Neuronal stem cell (in vitro differentiated cells): ENCODE data around the gene HADHB.
"Not testable (repeated sequence)": the region's sequence is repeated elsewhere in the genome, so short reads cannot be mapped to it uniquely, and the experiment has no call there.

Experiments used
- DNase-seq: peaks from one replicate; pipeline ENCODE4 v3.0.0-alpha.2; 2013; ENCODE audit warnings: low spot score
- H2AFZ ChIP-seq: one replicate; pipeline ENCODE4 v1.6.1; 2013; ENCODE audit warnings: mild to moderate bottlenecking, low read length, inconsistent platforms
- H2AK5ac ChIP-seq: 2 replicates; pipeline ENCODE4 v1.6.1; 2013; ENCODE audit warnings: low read depth, mild to moderate bottlenecking, inconsistent platforms, low read length, moderate library complexity, mixed read lengths
- H2BK120ac ChIP-seq: 2 replicates; pipeline ENCODE4 v1.6.1; 2013; ENCODE audit warnings: low read depth, mild to moderate bottlenecking, inconsistent platforms, low read length, moderate library complexity, mixed read lengths
- H2BK12ac ChIP-seq: one replicate; pipeline ENCODE4 v1.6.1; 2013; ENCODE audit warnings: low read length, inconsistent platforms
- H2BK15ac ChIP-seq: 2 replicates; pipeline ENCODE4 v1.6.1; 2013; ENCODE audit warnings: mild to moderate bottlenecking, low read length, inconsistent platforms, mixed read lengths
- H2BK5ac ChIP-seq: one replicate; pipeline ENCODE4 v1.6.1; 2013; ENCODE audit warnings: inconsistent platforms, mild to moderate bottlenecking, low read length, moderate library complexity
- H3K14ac ChIP-seq: one replicate; pipeline ENCODE4 v1.6.1; 2013; ENCODE audit warnings: low read length, inconsistent platforms
- H3K18ac ChIP-seq: 2 replicates; pipeline ENCODE4 v1.6.1; 2013; ENCODE audit warnings: low read length, inconsistent platforms
- H3K23ac ChIP-seq: 2 replicates; pipeline ENCODE4 v1.6.1; 2013; ENCODE audit warnings: low read depth, mild to moderate bottlenecking, mixed read lengths, low read length, inconsistent platforms; ENCODE audit not compliant: poor library complexity
- H3K27ac ChIP-seq: replicated peaks from 3 replicates; pipeline ENCODE4 v1.5.1; 2013; ENCODE audit warnings: low read length, inconsistent platforms
- H3K27me3 ChIP-seq, 3 experiments: 2 replicates each; pipeline ENCODE4 v1.6.1; 2013; ENCODE audit warnings: low read length in 3 of 3, mild to moderate bottlenecking in 2 of 3, inconsistent platforms in 1 of 3, low read depth in 1 of 3, mixed read lengths in 1 of 3, moderate library complexity in 1 of 3; ENCODE audit not compliant: control insufficient read depth in 3 of 3, insufficient read depth in 3 of 3
- H3K36me3 ChIP-seq, 2 donors: replicated peaks in 1 of 2; 2 replicates each; pipeline ENCODE4 v1.6.1; 2013; ENCODE audit warnings: low read length in 2 of 2; ENCODE audit not compliant: control insufficient read depth in 2 of 2, insufficient read depth in 2 of 2
- H3K4ac ChIP-seq: 2 replicates; pipeline ENCODE4 v1.6.1; 2013; ENCODE audit warnings: inconsistent platforms, mild to moderate bottlenecking, low read length, moderate library complexity
- H3K4me1 ChIP-seq, 2 donors: 1 replicate in 1 of 2; 2 replicates in 1 of 2; pipeline ENCODE4 v1.6.1; 2013; ENCODE audit warnings: low read length in 2 of 2, low read depth in 1 of 2; ENCODE audit not compliant: control insufficient read depth in 2 of 2, insufficient read depth in 1 of 2
- H3K4me2 ChIP-seq: one replicate; pipeline ENCODE4 v1.6.1; 2013; ENCODE audit warnings: mild to moderate bottlenecking, low read length, inconsistent platforms; ENCODE audit not compliant: insufficient read depth, poor library complexity, severe bottlenecking
- H3K4me3 ChIP-seq, 2 donors: 2 replicates each; pipeline ENCODE4 v1.5.1; 2013; ENCODE audit warnings: low read length in 2 of 2, mild to moderate bottlenecking in 2 of 2, inconsistent platforms in 1 of 2, moderate library complexity in 1 of 2
- H3K79me1 ChIP-seq: one replicate; pipeline ENCODE4 v1.6.1; 2013; ENCODE audit warnings: low read depth, mild to moderate bottlenecking, inconsistent platforms, low read length, moderate library complexity
- H3K9ac ChIP-seq: one replicate; pipeline ENCODE4 v1.6.1; 2013; ENCODE audit warnings: mild to moderate bottlenecking, low read depth, low read length, inconsistent platforms; ENCODE audit not compliant: poor library complexity
- H3K9me3 ChIP-seq, 2 donors: replicated peaks in 1 of 2; 2 replicates each; pipeline versions ENCODE3 to v1.6.1; 2013; ENCODE audit warnings: low read length in 2 of 2, mild to moderate bottlenecking in 2 of 2, inconsistent platforms in 1 of 2, low read depth in 1 of 2, mixed read lengths in 1 of 2, moderate library complexity in 1 of 2; ENCODE audit not compliant: control insufficient read depth in 2 of 2, insufficient read depth in 1 of 2
- H4K8ac ChIP-seq: one replicate; pipeline ENCODE4 v1.6.1; 2013; ENCODE audit warnings: low read depth, mild to moderate bottlenecking, inconsistent platforms, low read length, moderate library complexity
- H4K91ac ChIP-seq: one replicate; pipeline ENCODE4 v1.6.1; 2013; ENCODE audit warnings: low read length, low read depth, mild to moderate bottlenecking, inconsistent platforms; ENCODE audit not compliant: poor library complexity
- WGBS, 2 donors: extraction: QIAGEN DNeasy Blood & Tissue Kit; methylation state at CpG; one replicate each; pipeline ENCODE4 v1.1.7; 2013; ENCODE audit warnings: missing lambda C conversion rate in 2 of 2, mixed read lengths in 1 of 2; ENCODE audit not compliant: insufficient read length in 2 of 2, insufficient replicate concordance in 1 of 2; ENCODE audit errors: extremely low coverage in 2 of 2; 5-methylcytosine and 5-hydroxymethylcytosine counted together

HADHB gene

DNA sequence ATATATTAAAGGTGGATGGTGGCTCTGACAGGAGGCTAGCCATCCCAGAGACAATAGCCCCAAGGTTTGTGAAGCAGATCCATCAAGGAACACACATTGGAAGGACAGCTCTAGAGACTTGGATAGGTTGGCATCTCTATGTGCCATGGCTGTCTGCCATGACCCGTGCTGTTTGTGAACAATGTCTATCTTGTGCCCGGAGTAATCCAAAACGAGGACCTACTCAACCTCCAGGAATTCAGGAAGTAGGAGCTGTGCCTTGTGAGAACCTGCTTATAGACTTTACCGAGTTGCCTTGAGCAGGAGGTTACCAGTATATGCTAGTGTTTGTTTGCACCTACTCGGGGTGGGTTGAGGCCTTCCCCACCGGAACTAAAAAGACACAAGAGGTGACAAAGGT, 58.1 kb downstream of the HADHB start:
- Histone ChIP-seq H3K14ac (no peak overlapping the region), H3K4me2 (no peak overlapping the region), H3K79me1 (no peaks in the 10 kb centered on the region), H2AK5ac (no peak overlapping the region), H3K23ac (no peak overlapping the region), H3K18ac (no peak overlapping the region), H3K27me3 (peaks cover 0 to 2% (median 0%) of the 10 kb centered on the region in 3 experiments), H3K9me3 (no peaks in the 10 kb centered on the region), H2BK120ac (no peak overlapping the region), H4K8ac (no peak overlapping the region), H2BK12ac (no peak overlapping the region), H3K4me3 (no peak overlapping the region), H3K4ac (no peak overlapping the region), H2AFZ (no peak overlapping the region), H3K27ac (no peak overlapping the region), H3K4me1 (peaks cover 20 to 22% of the 10 kb centered on the region in 2 donors), H2BK5ac (no peak overlapping the region), H4K91ac (no peak overlapping the region), H3K36me3 (no peaks in the 10 kb centered on the region), H2BK15ac (no peak overlapping the region), H3K9ac (no peak overlapping the region)
- WGBS, 2 donors: no CpG with 5 or more reads among the region's 6 CpGs
- no peak for DNase-seq

DNA sequence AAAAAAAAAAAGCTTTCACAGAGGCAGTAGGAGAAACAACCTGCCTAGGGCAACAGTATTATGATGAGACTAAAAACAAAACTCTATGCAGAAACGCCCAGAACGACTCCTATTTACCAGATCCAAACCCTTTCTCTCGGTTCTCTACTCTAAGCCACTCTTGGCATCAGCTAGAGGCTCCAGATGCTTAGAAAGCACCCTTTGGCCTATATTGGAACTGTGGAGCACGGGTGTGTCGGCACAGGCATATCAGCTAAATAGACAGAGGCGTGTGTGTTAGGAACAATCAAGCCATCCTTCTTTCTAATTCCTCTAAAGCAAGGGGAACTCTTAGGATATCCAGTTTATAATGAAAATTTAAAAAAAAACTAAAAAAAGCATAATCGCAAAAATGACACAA, 60.4 kb downstream of the HADHB start:
- WGBS, 2 donors: no CpG with 5 or more reads among the region's 7 CpGs

DNA sequence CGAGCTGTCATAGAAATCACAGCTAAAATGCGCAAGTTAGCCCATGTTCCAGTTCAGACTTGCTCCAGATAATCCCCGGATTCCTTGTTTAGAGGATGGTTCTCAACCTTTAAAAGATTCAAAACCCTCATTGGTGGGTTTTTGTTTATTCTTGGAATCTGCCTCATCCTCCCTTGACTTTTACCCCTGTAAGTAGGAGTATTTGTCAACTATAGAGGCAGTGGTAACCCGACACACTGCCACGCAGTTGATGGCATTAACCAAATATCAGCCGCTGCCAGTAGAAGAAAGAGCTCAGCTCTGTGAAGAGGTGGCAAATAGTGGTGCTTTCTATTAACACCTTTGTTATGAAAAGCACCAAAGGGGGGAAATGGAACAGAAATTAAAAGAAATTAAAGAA, 60.8 kb downstream of the HADHB start:
- no peak overlapping the region for H3K4me3 ChIP-seq
- H3K36me3 ChIP-seq: no peaks in the 10 kb centered on the region
- no peaks in the 10 kb centered on the region for H3K79me1 ChIP-seq
- H2BK5ac ChIP-seq: no peak overlapping the region
- H4K91ac ChIP-seq: no peak overlapping the region
- H3K27ac ChIP-seq: no peak overlapping the region
- no CpG with 5 or more reads among the region's 6 CpGs for WGBS, 2 donors
- H3K4me2 ChIP-seq: no peak overlapping the region
- no peak overlapping the region for H3K4ac ChIP-seq
- peaks cover 8 to 12% of the 10 kb centered on the region in 2 donors for H3K4me1 ChIP-seq
- no peak overlapping the region for H3K18ac ChIP-seq
- H3K27me3 ChIP-seq: no peaks in the 10 kb centered on the region
- H3K23ac ChIP-seq: no peak overlapping the region
- no peak overlapping the region for H2AK5ac ChIP-seq
- no peak for DNase-seq
- no peak overlapping the region for H3K14ac ChIP-seq
- no peak overlapping the region for H4K8ac ChIP-seq
- H2BK120ac ChIP-seq: no peak overlapping the region
- no peak overlapping the region for H3K9ac ChIP-seq
- H2BK12ac ChIP-seq: no peak overlapping the region
- no peaks in the 10 kb centered on the region for H3K9me3 ChIP-seq
- H2BK15ac ChIP-seq: no peak overlapping the region
- peak overlapping the region; percentile 54 for H2AFZ ChIP-seq

More for the DNA sequence above, 60.4 kb downstream of the HADHB start:
- H4K91ac ChIP-seq, H3K4me2 ChIP-seq, H3K4ac ChIP-seq, H3K23ac ChIP-seq, H3K9me3 ChIP-seq, H2BK120ac ChIP-seq, H2AFZ ChIP-seq, H2BK15ac ChIP-seq, DNase-seq, H3K79me1 ChIP-seq, H3K27ac ChIP-seq, H2BK5ac ChIP-seq, H2BK12ac ChIP-seq, H2AK5ac ChIP-seq, H3K18ac ChIP-seq, H3K36me3 ChIP-seq, H3K14ac ChIP-seq, H3K27me3 ChIP-seq, H4K8ac ChIP-seq, H3K9ac ChIP-seq, H3K4me3 ChIP-seq: not testable (repeated sequence)
- peaks cover 9 to 12% of the 10 kb centered on the region in 2 donors for H3K4me1 ChIP-seq

DNA sequence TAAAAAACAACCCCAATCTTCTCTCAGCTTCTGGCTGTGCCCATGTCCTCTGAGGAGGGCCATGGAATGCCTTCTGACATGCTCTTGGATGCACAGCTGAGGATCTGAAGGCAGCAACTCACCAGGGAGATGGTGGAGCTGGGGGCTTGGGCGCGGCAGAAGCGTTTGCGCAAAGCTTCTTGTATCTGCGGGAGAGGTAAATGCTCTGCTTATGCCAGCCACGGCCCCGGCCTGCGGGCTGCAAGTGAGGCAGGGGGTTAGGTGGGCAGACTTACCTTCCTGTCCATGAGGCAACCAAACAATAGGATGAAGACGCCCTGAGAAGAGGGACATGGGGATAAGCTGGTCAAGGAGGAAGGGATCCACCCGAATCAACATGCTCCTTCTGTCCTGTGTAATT, 65.2 kb downstream of the HADHB start:
- Histone ChIP-seq H3K27me3 (no peaks in the 10 kb centered on the region), H3K14ac (no peak overlapping the region), H3K9me3 (no peaks in the 10 kb centered on the region), H4K8ac (no peak overlapping the region), H3K9ac (no peak overlapping the region), H3K4me3 (no peak overlapping the region), H2AFZ (no peak overlapping the region), H3K23ac (no peak overlapping the region), H3K27ac (no peak overlapping the region), H3K4me1 (peaks cover 1 to 3% of the 10 kb centered on the region in 2 donors), H2AK5ac (no peak overlapping the region), H3K4ac (no peak overlapping the region), H3K36me3 (no peaks in the 10 kb centered on the region), H2BK120ac (no peak overlapping the region), H3K79me1 (no peaks in the 10 kb centered on the region), H3K4me2 (no peak overlapping the region), H3K18ac (peak overlapping the region; percentile 4), H2BK15ac (peak overlapping the region; percentile 86), H4K91ac (no peak overlapping the region), H2BK12ac (no peak overlapping the region), H2BK5ac (no peak overlapping the region)
- WGBS, 2 donors: no CpG with 5 or more reads among the region's 10 CpGs
- DNase-seq: no peak
